OCI-M2 (cell line): ENCODE results near the gene SLC39A7.

Experiments used
- DNase-seq: peaks from one replicate; lab custom pipeline; 2025; ENCODE audit not compliant: unreplicated experiment; lab: John Stamatoyannopoulos, UW

SLC39A7 gene

DNA sequence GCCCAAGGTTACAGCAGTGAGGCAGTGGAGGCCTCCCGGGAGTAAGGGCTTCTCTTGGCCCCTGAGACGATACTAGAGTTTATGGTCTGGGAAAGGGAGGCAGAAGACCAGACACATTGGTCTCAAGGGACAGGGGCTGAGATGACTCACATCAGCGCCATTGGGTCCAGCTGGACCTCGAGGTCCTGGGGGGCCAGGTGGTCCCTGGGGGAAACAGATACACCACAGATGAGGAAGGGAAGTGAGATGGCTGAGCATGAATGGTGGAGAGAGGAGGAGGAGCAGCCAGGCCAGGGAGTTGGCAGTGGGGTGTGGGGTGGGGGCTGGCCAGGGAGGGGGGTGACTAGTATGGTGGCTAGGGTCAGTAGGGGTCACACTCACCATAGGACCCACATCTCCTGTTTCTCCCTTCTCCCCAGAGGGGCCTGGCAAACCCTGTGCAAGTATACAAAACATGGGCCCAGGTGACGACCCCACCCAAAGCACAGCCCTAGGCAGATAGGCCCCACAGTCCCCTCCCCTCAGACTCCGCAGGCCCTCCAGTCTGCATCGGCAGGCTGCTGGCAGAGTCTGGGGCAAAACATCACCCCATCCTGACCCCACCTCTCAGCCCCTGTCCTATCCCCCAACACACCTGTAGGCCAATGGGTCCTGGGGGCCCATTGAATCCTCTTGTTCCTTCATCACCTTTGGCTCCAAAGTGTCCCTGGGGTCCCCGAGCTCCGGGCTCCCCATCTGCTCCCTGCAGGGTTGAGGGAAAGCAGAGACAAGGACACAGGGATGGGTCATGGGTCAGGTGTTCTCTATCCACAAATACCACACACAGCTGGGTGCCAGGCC, 30.3 kb upstream of the SLC39A7 start:
- DNase-seq, result no peak

DNA sequence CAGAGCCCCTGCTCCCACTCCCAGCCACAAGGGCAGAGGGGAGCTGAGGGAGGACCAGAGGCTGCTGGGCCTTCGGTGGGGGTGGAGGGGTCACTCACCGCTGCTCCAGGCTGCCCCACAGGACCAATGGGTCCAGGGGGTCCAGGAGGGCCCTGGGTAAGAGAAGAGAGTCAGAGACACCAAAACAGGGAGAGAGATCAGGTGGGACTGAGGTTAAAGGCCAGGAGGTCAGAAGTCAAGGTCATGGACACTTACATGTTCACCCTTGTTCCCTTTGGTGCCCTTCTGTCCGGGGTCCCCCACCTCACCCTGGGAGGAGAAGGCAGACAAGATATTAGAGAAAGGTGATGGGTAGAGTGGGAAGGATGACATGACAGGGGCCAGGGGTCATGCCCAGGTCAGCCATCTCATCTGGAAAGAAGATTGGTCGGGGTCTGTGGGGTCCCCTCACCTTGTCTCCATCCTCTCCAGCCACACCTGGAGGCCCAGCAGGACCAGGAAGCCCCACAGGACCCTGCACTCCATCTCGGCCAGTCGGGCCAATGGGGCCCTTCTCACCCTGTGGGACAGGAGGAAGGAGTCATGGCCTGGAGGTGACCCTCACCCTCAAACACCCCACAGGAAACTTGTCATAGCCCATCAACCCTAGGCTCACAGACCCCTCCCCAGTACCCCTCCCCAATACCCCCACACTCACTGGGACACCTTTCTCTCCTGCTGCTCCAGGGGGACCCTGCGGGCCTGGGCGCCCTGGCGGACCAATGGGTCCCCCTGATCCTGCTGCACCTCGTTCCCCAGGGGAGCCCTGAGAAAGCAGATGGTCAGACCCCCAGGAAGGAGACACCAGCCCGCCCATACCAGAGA, 29.4 kb upstream of the SLC39A7 start:
- no peak for DNase-seq

DNA sequence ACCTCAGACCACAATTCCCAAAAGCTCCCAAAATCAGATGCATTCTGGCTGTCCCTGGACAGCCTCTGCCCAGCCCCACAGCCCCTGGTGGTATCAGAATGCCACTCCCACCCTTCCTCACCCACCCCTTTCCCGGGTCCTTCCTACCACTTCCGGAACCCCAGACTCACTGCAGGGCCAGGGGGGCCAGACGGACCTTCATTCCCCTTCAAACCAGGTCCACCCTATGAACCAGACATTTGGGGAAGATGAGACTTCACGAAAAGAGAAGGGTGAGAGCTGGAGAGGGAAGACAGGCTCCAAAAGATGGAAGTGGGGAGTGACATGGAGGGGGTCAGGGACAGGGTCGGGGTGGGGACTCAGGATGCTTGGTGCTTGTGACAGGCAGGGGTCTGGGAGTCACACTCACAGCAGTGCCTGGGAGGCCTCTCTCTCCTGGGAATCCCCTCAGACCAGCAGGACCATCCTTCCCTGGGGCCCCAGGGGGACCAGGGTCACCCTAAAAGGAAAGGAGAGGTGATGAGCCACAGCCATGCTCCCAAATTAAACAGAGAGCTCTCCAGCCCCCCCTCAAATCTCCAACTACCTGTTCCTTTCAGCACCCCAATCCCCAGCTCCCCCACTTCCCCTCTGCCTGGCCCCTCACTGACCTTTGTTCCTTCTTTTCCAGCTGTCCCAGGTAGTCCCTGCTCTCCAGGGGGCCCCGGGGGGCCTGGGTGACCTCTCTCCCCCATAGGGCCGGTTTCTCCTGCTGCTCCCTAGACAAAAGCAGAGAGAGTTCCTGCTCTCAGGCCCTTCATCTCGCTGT, 28.6 kb upstream of the SLC39A7 start:
- no peak for DNase-seq

DNA sequence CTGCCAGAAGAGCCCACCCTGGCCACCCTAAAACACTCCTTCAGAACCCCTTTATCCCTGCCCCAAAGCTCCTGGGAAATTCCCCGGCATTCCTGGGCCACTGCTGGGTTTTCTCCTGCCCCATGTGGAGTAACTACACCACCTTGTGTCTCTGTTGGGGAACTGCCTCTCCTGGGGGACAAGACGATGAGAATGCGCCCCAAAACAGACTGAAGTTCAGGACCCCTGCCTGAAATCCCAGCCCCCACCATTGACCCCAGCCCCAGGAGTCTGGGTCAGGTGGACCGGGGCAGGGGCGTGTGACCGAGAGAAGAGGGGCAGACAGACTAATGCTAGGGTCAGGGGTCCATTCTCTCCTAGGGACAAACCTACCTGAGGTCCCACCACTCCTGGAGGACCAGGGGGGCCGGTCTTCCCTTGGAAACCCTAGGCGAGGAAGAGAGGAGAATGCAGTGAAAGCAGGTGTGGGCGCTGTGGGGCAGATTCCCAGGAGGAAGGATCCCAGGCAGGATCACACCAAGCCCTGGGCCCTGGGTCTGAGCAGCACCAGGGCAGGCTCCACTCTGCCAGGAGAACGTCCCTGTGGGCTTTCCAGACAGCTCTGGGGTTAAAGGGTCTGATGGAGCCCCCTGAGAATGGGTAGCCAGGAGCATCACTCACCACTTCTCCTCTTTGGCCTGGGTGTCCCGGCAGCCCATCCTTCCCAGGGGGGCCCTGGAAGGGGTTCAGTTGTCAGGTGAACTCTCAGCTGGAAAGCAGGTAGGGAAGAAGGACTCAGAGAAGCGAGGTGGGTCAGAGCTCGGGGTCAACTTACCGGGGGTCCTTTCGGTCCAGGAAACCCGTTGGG, 27.8 kb upstream of the SLC39A7 start:
- no peak for DNase-seq

DNA sequence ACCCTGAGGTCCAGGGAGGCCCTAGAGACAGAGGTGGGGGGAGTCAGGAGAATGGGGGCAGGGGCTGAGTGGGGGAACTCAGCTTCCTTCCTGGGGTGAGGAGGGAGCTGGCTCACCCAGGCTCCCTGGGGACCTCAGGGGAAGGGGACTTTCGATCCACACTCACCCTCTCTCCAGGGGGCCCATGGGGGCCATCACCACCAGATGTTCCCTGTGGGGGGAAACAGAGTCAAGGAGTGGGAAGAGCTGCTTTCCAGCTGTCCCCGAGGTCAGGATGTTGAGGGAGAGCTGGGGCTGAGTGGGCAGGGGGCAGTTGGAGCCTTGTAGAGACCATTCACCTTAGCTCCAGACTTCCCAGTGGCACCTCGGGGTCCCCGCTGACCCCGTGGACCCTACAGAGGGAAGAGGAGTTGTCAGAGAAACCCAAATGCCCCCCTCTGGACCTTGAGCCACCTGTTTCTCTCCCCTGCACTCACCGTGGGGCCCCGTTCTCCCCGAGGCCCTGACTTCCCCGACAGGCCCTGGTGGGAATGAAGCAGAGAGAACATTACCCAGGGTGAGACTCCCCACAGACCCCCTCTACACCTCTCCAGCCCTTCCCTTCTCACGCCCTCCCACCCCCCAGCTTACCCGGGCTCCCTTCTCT, 27.0 kb upstream of the SLC39A7 start:
- no peak for DNase-seq

DNA sequence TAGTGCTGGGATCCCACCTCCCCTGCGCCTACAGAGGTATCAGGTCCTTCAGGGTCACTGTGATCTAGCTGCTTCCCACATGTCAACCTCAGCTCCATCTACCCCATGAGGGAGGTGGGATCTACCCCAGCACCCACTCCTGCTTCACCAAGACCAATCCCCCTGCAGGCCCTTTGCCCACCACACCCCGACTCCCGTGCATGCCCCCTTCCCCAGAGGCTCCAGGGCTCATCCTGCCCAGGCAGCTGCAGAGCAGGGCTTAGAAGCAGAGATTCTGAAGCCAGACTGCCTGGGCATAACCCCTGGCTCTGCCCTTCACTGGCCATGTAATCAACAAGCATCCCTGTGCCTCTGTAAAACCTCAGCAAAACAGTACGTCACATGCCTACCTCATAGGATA, 25.9 kb upstream of the SLC39A7 start:
- no peak for DNase-seq

DNA sequence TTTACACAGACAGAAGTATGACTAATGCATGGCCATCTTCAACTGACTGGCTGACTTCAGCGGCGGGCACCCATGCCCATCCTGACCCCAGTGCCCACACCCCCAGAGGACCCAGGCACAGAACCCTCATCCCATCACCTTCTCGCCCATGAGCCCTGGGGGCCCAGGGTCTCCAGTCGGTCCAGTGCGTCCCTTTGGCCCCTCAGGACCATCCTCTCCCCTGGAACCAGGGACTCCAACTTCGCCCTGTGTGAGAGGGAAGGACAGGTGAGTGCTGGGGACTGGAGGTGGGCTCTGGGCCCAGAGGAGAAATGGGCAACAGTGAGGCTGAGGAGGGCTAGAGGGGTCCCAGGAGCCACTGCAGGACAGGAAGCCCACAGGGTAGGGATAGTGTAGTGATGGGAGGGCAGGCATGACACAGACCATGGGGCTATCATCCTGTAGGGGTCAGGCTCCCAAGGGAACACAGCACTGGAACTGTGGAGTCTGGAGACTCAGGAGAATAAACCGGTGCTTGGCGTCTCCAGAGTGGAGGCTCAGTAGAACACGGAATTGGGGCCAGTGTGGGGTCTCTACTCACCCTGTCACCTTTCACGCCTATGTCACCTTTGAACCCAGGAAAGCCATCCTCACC, 25.1 kb upstream of the SLC39A7 start:
- no peak for DNase-seq

DNA sequence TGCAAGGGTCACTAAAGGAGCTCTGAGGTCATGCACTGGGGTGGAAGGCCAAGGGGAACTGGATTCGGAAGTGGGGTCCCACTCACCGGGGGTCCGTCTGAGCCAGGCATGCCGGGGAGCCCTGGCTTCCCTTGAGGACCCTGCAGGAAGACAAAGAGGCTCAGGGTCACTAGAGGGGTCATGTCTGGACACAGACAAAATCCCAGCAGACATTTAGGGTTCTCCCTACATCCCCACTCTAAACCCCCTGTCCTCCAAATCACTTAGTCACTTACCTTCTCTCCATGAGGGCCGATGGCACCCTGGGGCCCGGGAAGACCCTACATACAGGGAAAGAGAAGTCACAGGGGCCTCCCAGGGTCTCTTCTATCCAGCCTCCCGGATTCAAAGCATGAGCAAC, 23.8 kb upstream of the SLC39A7 start:
- DNase-seq, result no peak

DNA sequence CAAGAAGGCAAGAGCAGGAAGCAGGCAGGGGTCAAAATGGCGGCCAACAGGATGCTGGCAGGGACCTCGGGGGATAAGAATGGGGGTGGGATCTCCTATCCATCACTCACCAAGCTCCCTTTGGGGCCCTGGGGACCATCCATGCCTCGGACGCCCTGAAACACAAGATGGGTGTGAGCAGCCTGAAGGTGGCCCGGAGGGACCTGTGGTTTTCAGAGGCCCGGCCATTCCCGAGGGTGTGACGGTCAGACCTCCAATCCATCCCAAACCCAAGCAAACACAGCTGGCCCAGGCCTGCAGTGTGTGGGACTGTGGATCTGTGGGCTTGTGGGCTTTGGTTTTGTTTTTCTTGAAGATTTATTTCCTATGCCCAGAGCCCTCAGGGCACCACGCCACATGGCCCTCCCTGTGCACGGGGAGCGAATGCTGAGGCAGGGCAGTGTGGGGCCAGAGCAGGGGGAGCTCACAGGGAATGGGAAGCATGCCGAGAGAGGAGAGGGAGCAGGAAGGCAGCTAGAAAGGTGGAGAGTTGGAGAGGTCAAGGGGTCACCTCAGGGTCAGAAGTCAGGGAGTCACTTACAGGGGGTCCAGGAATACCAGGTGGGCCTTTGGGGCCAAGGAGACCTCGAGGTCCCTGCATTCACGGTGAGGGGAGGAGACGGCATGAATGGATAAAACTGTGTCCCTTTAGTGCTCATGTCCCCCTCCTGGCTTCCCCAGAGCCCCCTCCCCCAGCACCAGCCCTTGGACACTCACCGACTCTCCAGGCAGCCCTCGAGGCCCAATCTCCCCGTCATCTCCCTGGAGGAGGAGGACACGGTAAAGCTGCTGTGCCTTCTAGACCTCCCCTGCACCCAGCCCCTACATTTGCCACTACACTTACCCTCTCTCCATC, 22.9 kb upstream of the SLC39A7 start:
- no peak for DNase-seq

DNA sequence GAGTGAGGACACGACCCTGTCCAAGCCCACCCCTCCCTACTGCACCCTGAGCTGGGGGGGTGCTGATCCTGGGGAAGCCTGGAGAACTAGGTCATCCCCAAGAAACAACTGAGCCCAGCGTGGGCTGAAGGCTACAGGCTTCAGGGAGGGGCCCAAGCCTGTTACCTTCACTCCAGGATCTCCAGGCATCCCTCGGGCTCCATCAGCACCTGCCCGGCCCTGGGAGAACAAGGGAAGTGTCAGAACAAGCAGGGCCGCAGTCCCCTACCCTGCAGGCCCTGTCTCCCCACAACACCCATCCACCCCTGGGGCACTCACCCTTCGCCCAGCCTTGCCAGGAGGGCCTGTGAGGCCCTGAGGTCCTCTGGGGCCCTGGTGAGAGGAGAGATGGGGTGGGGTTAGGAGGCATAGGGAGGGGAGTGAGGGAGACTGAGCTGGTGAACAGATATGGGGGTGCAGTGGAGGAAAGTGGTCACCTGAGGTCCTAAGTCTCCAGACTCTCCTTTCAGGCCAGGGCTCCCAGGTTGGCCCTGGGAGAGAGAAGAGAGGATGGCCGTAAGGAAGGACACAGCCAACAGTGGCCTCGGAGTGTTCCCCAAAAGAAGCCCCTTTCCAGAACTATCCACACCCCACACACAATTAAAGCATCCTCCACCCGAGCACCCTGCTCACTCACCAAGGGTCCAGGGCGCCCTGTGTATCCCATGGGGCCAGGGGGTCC, 21.8 kb upstream of the SLC39A7 start:
- no peak for DNase-seq

DNA sequence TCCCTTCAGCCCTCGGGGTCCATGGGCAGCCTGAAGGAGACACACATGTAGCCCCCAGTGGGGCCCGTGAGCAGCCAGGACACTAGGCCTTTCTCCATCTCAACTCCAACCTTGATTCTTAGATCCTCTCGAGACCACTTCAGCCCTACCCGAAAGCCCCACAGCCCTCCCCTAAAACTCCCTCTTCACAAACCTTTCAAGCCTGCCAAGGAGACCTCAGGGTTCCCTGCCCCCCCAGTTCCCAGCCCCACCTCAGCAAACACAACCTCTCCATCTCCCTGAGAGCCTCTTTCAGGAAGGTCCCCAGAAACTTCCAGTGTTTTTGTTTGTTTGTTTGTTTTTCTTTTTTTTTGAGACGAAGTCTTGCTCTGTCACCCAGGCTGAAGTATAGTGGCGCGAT, 19.5 kb upstream of the SLC39A7 start:
- DNase-seq, result no peak

DNA sequence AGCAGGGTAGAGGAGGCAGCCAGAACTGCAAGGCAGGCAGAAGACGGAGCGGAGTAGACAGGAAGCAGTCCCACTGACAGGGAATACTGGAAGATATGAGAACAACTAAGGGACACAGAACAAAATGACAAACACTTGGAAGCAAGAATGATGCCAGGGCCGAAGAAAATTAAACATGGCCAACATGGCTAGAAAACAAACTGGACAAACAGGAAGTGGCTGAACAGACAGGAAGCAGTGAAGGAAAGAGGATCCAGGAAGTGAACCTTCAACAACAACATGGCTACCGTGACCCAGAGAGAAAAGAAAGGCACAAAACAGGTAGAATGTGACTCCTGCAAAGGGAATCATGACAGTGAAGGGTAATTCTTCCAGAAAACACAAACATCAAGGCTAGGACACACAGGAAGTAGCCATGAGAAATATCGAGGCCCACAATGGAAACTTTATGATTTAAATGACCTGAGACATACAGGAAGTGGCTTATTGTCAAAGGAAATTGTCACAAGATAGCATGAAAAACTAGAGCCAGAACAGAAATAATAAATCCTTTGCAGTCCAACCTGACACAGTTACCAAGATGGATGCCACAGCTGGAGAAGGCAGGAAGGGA, 17.5 kb upstream of the SLC39A7 start:
- DNase-seq, result no peak

DNA sequence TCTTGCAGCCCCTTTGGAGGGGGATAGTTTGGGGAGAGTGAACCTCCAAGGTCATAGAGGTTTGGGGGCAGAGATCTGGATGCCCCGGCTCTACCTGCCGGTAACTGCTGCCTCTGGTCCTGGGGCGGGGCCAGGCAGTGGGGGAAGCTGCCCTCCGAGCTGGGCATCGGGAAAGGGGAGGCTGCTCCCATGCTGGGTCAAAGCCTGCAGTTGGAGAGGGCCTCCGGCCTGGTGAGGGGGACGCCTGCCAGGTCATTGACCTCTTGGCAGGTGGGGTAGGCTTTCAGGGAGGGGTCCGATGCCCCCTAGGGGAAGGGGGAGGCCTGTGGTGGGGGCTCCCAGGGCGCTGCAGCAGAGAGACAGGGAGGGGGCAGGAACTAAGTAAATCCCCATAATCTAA, 15.5 kb upstream of the SLC39A7 start:
- DNase-seq, result no peak

DNA sequence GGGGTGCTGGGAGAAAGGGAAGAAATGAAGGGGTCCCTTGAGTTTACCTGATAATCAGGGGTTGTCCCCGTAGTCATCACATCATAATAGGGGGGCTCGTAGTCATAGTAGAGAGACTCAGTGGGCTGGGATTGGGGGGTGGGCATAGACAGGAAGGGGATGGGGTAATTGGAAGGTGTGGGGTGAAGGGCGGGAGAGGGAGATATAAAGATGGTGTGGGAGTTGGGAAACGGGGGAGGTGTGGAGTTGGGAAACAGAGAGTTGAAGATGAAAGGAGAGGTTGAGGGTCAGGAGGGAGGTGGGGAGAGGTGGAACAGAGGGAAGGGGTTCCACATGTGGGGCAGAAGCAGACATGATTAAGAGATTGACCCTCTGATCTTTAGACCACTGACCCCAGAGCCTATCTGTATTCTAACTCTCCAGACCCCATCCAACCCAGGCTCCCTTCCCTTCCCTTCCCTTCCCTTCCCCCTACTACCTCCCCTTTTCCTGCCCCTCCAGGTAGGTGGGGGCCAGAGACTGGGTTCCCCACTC, 14.9 kb upstream of the SLC39A7 start:
- no peak for DNase-seq

DNA sequence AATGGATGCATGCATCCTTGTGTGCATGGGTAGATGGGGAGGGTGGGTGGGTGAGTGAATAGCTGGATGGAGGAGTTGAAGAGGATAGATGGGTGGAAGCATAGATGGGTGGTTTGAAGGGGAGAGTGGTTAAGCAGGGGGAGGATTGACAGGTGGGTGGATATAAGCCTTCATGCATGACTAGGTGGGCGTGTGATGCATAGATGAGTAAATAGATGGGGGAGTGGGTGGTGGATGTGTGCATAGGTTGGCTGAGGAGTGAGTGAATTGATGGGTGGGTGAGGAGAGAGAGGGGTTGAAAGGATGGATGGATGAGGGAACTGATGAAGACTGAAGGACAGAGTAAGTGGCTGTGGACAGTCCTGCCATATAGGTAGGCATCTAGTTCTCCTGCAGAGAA, 12.9 kb upstream of the SLC39A7 start:
- no peak for DNase-seq

DNA sequence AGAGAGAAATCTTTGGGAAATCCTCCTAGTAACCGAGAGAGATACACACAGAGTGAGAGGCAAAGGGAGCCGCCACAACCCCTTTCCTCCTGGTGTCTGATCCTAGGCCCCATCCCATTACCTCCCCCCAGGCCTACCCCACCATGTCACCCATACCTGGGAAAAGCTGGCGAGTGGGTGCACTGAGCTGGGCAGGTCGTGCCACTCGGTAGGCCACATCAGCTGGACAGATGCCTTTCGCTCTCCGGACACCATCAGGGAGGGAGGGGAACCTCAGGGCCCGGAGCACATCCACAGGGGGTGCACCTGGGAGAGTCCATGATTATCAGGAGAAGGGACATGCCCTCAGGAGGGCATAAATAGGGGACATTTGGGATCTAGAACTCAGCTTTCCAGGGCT, 11.5 kb upstream of the SLC39A7 start:
- no peak for DNase-seq
